Measurements from ENCODE around the gene ELP6.
"Not testable (repeated sequence)": the region's sequence is repeated elsewhere in the genome, so short reads cannot be mapped to it uniquely, and the experiment has no call there.

Gene ELP6

GRCh38 chr3:47491777-47492176 is 21.7 kb downstream of the ELP6 start:
- Histone ChIP-seq H3K4me1 (ENCODE audit: insufficient read depth, insufficient read length) (peaks cover 2% of the 10 kb centered on the region), H3K9ac (ENCODE audit: insufficient read length, low read depth) (no peak overlapping the region), H3K36me3 (ENCODE audit: insufficient read depth, insufficient read length, low read length) (peaks cover 60% of the 10 kb centered on the region), H3K9me3 (ENCODE audit: insufficient read depth, low read length) (no peaks in the 10 kb centered on the region), H3K27me3 (ENCODE audit: insufficient read depth, insufficient read length) (no peaks in the 10 kb centered on the region), H3K4me3 (ENCODE audit: insufficient read length, low read depth) (no peak overlapping the region)
- no peak for TF ChIP-seq YY1 (IDR thresholded peaks at IDR 0.05; ENCODE audit: insufficient read depth, insufficient read length)
- no peak for TF ChIP-seq ZNF274 (IDR thresholded peaks at IDR 0.05; ENCODE audit: low read depth, low read length)
- DNase-seq (ENCODE audit: low read depth, low spot score): no peak

- no peak overlapping the region for H3K4me3 ChIP-seq (ENCODE audit: insufficient read length, low read depth)
- no peak for DNase-seq (ENCODE audit: low read depth, low spot score)
- H3K27me3 ChIP-seq (ENCODE audit: insufficient read depth, insufficient read length): no peaks in the 10 kb centered on the region
- no peak overlapping the region for H3K9ac ChIP-seq (ENCODE audit: insufficient read length, low read depth)
- no peaks in the 10 kb centered on the region for H3K9me3 ChIP-seq (ENCODE audit: insufficient read depth, low read length)
- peaks cover 56% of the 10 kb centered on the region for H3K36me3 ChIP-seq (ENCODE audit: insufficient read depth, insufficient read length, low read length)
- TF ChIP-seq SUZ12 (IDR thresholded peaks at IDR 0.05; ENCODE audit: extremely low read depth, insufficient read depth, insufficient read length): no peak
- no peak for TF ChIP-seq YY1 (IDR thresholded peaks at IDR 0.05; ENCODE audit: insufficient read depth, insufficient read length)
- no peak for TF ChIP-seq ZNF274 (IDR thresholded peaks at IDR 0.05; ENCODE audit: low read depth, low read length)
- peaks cover 2% of the 10 kb centered on the region for H3K4me1 ChIP-seq (ENCODE audit: insufficient read depth, insufficient read length)
These were observed 22.3 kb downstream of the ELP6 start for GRCh38 chr3:47491186-47491585.

- TF ChIP-seq YY1 (IDR thresholded peaks at IDR 0.05; ENCODE audit: insufficient read depth, insufficient read length) (no peak), SUZ12 (IDR thresholded peaks at IDR 0.05; ENCODE audit: extremely low read depth, insufficient read depth, insufficient read length) (no peak), ZNF274 (IDR thresholded peaks at IDR 0.05; ENCODE audit: low read depth, low read length) (no peak)
- no peaks in the 10 kb centered on the region for H3K9me3 ChIP-seq (ENCODE audit: insufficient read depth, low read length)
- H3K9ac ChIP-seq (ENCODE audit: insufficient read length, low read depth): no peak overlapping the region
- H3K4me3 ChIP-seq (ENCODE audit: insufficient read length, low read depth): no peak overlapping the region
- H3K4me1 ChIP-seq (ENCODE audit: insufficient read depth, insufficient read length): peaks cover 2% of the 10 kb centered on the region
- no peak for DNase-seq (ENCODE audit: low read depth, low spot score)
- H3K27me3 ChIP-seq (ENCODE audit: insufficient read depth, insufficient read length): no peaks in the 10 kb centered on the region
- H3K36me3 ChIP-seq (ENCODE audit: insufficient read depth, insufficient read length, low read length): peaks cover 29% of the 10 kb centered on the region
These were observed 26.2 kb downstream of the ELP6 start for GRCh38 chr3:47487265-47487664.

- Histone ChIP-seq H3K36me3 (ENCODE audit: insufficient read depth, insufficient read length, low read length) (peaks cover 21% of the 10 kb centered on the region), H3K27me3 (ENCODE audit: insufficient read depth, insufficient read length) (no peaks in the 10 kb centered on the region), H3K4me3 (ENCODE audit: insufficient read length, low read depth) (no peak overlapping the region), H3K9me3 (ENCODE audit: insufficient read depth, low read length) (no peaks in the 10 kb centered on the region), H3K9ac (ENCODE audit: insufficient read length, low read depth) (no peak overlapping the region), H3K4me1 (ENCODE audit: insufficient read depth, insufficient read length) (peaks cover 2% of the 10 kb centered on the region)
- DNase-seq (ENCODE audit: low read depth, low spot score): no peak
- TF ChIP-seq ZNF274 (IDR thresholded peaks at IDR 0.05; ENCODE audit: low read depth, low read length) (no peak), YY1 (IDR thresholded peaks at IDR 0.05; ENCODE audit: insufficient read depth, insufficient read length) (no peak), SUZ12 (IDR thresholded peaks at IDR 0.05; ENCODE audit: extremely low read depth, insufficient read depth, insufficient read length) (no peak)
These were observed 27.7 kb downstream of the ELP6 start for GRCh38 chr3:47485812-47486211.

GRCh38 chr3:47482366-47482765 is 31.1 kb downstream of the ELP6 start:
- peak; percentile 28 for DNase-seq (ENCODE audit: low read depth, low spot score)
- TF ChIP-seq SUZ12 (IDR thresholded peaks at IDR 0.05; ENCODE audit: extremely low read depth, insufficient read depth, insufficient read length): no peak
- TF ChIP-seq ZNF274 (IDR thresholded peaks at IDR 0.05; ENCODE audit: low read depth, low read length): no peak
- TF ChIP-seq YY1 (IDR thresholded peaks at IDR 0.05; ENCODE audit: insufficient read depth, insufficient read length): no peak
- Histone ChIP-seq H3K36me3 (ENCODE audit: insufficient read depth, insufficient read length, low read length) (peaks cover 10% of the 10 kb centered on the region), H3K9ac (ENCODE audit: insufficient read length, low read depth) (no peak overlapping the region), H3K4me3 (ENCODE audit: insufficient read length, low read depth) (no peak overlapping the region), H3K4me1 (ENCODE audit: insufficient read depth, insufficient read length) (peaks cover 9% of the 10 kb centered on the region), H3K9me3 (ENCODE audit: insufficient read depth, low read length) (no peaks in the 10 kb centered on the region), H3K27me3 (ENCODE audit: insufficient read depth, insufficient read length) (no peaks in the 10 kb centered on the region)

- Histone ChIP-seq H3K4me1 (ENCODE audit: insufficient read depth, insufficient read length) (peaks cover 12% of the 10 kb centered on the region), H3K9ac (ENCODE audit: insufficient read length, low read depth) (peak overlapping the region; percentile 6)
- DNase-seq (ENCODE audit: low read depth, low spot score): peak; percentile 76
- not testable (repeated sequence) for H3K9me3 ChIP-seq (ENCODE audit: insufficient read depth, low read length); H3K36me3 ChIP-seq (ENCODE audit: insufficient read depth, insufficient read length, low read length); H3K27me3 ChIP-seq (ENCODE audit: insufficient read depth, insufficient read length); H3K4me3 ChIP-seq (ENCODE audit: insufficient read length, low read depth)
These were observed 31.7 kb downstream of the ELP6 start for GRCh38 chr3:47481763-47482162.

- H3K9ac ChIP-seq (ENCODE audit: insufficient read length, low read depth); DNase-seq (ENCODE audit: low read depth, low spot score); H3K36me3 ChIP-seq (ENCODE audit: insufficient read depth, insufficient read length, low read length); H3K9me3 ChIP-seq (ENCODE audit: insufficient read depth, low read length); H3K27me3 ChIP-seq (ENCODE audit: insufficient read depth, insufficient read length); H3K4me3 ChIP-seq (ENCODE audit: insufficient read length, low read depth): not testable (repeated sequence)
- H3K4me1 ChIP-seq (ENCODE audit: insufficient read depth, insufficient read length): peaks cover 10% of the 10 kb centered on the region
These were observed 33.2 kb downstream of the ELP6 start for GRCh38 chr3:47480267-47480666.

GRCh38 chr3:47479826-47480160 is 33.7 kb downstream of the ELP6 start:
- Histone ChIP-seq H3K36me3 (ENCODE audit: insufficient read depth, insufficient read length, low read length) (peaks cover 3% of the 10 kb centered on the region), H3K4me1 (ENCODE audit: insufficient read depth, insufficient read length) (peaks cover 10% of the 10 kb centered on the region), H3K27me3 (ENCODE audit: insufficient read depth, insufficient read length) (no peaks in the 10 kb centered on the region), H3K9ac (ENCODE audit: insufficient read length, low read depth) (no peak overlapping the region), H3K9me3 (ENCODE audit: insufficient read depth, low read length) (no peaks in the 10 kb centered on the region), H3K4me3 (ENCODE audit: insufficient read length, low read depth) (no peak overlapping the region)
- no peak for TF ChIP-seq SUZ12 (IDR thresholded peaks at IDR 0.05; ENCODE audit: extremely low read depth, insufficient read depth, insufficient read length)
- no peak for TF ChIP-seq YY1 (IDR thresholded peaks at IDR 0.05; ENCODE audit: insufficient read depth, insufficient read length)
- no peak for DNase-seq (ENCODE audit: low read depth, low spot score)

Measured in NT2/D1 (cell line).